Measurements from ENCODE around the gene PTPRJ. TPM values are rescaled to one million over a fixed set of nuclear protein-coding genes. Genes with fewer than 3 reads are reported as not detected.
"Not testable (repeated sequence)": the region's sequence is repeated elsewhere in the genome, so short reads cannot be mapped to it uniquely, and the experiment has no call there.

Gene PTPRJ
- total and polyA plus RNA-seq, 2 of the 13 experiments (the other 11 are each of a cell fraction or from before 2014, with no cell fraction given) = 1.0 to 1.2 TPM

GRCh38 chr11:47951504-47951903 is 28.9 kb upstream of the PTPRJ start:
- H3K27me3 ChIP-seq (ENCODE audit: control insufficient read depth in 1 of 2, insufficient read depth in 2 of 2, low read length in 2 of 2); BruUV-seq (replicated peaks); H3K4me1 ChIP-seq (ENCODE audit: insufficient read depth, low read length); H3K4me2 ChIP-seq (ENCODE audit: low read depth, low read length); H3K27ac ChIP-seq (ENCODE audit: extremely low read length, insufficient read depth, low read length); H3K9ac ChIP-seq (ENCODE audit: insufficient read depth, low read depth, low read length); H3K9me3 ChIP-seq (ENCODE audit: low read length); intact Hi-C loops (cut with micrococcal nuclease; ENCODE audit: unreplicated experiment); POLR2A ChIA-PET; H4K20me1 ChIP-seq (ENCODE audit: insufficient read depth, low read length); in situ Hi-C loops (cut with HindIII; ENCODE audit: extremely low pct_ligation_motif_present, low pct_unique_long_range_greater_than_20kb); FAIRE-seq; H3K4me3 ChIP-seq (replicated peaks in 1 of 3; ENCODE audit: insufficient read depth in 1 of 3, low read depth in 2 of 3, low read length in 3 of 3); H2AFZ ChIP-seq (ENCODE audit: low read length); ATAC-seq; CTCF ChIA-PET (ENCODE audit: low intra/inter-chr PET ratio, low total read pairs); H3K79me2 ChIP-seq (ENCODE audit: insufficient read depth, low read length); DNase-seq (ENCODE audit: low spot score); H3K36me3 ChIP-seq (replicated peaks in 1 of 2; ENCODE audit: control insufficient read depth in 1 of 2, insufficient read depth in 2 of 2, low read length in 2 of 2): not testable (repeated sequence)
- 66% methylated on average over 12 of the region's 12 CpGs for WGBS (ENCODE audit: low lambda C conversion rate)
- 0 out of 2 replicates have a peak, but pooled peaks have one; percentile 6 for TF ChIP-seq CEBPB (IDR thresholded peaks at IDR 0.05; ENCODE audit: borderline replicate concordance, low read depth, low read length)

DNA sequence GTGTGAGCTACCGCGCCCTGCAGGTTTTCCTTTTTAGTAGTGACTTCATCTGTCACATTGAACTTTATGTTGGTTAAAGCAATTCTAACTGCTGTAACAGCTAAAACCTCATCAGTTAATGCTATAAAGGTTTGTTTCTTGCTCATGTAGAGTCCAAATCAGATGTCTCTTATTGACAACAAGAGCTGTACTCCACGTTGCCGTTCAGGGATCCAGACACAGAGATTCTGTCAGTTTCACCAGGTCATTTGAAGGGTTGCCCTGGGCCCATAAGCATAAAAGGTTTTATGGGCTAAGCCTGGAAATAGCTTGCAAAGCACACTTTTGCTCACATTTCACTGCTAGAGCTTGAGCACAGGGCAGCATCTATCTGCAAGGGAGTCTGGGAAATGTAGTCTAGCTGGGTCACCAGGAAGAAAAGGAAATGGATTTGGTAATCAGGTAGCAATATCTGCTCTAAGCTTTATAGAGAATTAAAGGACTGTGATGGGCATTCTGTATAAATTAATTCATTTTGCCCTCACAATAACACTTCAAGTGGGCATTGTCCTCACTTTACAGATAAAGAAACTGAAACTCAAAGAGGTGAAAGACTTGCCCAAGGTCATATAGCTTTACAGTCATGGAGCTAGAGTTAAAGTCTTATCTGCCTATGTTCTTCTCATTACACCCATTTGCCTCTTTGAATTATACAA is 25.2 kb upstream of the PTPRJ start:
- POLR2A ChIA-PET = no interaction called here
- TF ChIP-seq ZNF615 (CRISPR knock-in tag; IDR thresholded peaks at IDR 0.05; ENCODE audit: borderline replicate concordance) = no peak
- no peak for TF ChIP-seq BHLHE40 (IDR thresholded peaks at IDR 0.05; ENCODE audit: low read length)
- TF ChIP-seq, protein P1, sequence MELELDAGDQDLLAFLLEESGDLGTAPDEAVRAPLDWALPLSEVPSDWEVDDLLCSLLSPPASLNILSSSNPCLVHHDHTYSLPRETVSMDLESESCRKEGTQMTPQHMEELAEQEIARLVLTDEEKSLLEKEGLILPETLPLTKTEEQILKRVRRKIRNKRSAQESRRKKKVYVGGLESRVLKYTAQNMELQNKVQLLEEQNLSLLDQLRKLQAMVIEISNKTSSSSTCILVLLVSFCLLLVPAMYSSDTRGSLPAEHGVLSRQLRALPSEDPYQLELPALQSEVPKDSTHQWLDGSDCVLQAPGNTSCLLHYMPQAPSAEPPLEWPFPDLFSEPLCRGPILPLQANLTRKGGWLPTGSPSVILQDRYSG (CRISPR knock-in tag; IDR thresholded peaks at IDR 0.05) = no peak
- no peak for TF ChIP-seq ZNF839 (CRISPR knock-in tag; IDR thresholded peaks at IDR 0.05; ENCODE audit: borderline replicate concordance)
- peak; percentile 89 for TF ChIP-seq THAP11 (CRISPR knock-in tag; IDR thresholded peaks at IDR 0.05)
- no peak for TF ChIP-seq EP300 (IDR thresholded peaks at IDR 0.05; ENCODE audit: low read depth in 2 of 2, low read length in 2 of 2)
- TF ChIP-seq EP300 (CRISPR knock-in tag; IDR thresholded peaks at IDR 0.05; ENCODE audit: borderline replicate concordance) = no peak
- TF ChIP-seq ZSCAN25 (CRISPR knock-in tag; IDR thresholded peaks at IDR 0.05) = no peak
- TF ChIP-seq, protein P2, sequence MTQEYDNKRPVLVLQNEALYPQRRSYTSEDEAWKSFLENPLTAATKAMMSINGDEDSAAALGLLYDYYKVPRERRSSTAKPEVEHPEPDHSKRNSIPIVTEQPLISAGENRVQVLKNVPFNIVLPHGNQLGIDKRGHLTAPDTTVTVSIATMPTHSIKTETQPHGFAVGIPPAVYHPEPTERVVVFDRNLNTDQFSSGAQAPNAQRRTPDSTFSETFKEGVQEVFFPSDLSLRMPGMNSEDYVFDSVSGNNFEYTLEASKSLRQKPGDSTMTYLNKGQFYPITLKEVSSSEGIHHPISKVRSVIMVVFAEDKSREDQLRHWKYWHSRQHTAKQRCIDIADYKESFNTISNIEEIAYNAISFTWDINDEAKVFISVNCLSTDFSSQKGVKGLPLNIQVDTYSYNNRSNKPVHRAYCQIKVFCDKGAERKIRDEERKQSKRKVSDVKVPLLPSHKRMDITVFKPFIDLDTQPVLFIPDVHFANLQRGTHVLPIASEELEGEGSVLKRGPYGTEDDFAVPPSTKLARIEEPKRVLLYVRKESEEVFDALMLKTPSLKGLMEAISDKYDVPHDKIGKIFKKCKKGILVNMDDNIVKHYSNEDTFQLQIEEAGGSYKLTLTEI (CRISPR knock-in tag; conservative IDR thresholded peaks at IDR 0.05) = no peak
- TF ChIP-seq, protein P3, sequence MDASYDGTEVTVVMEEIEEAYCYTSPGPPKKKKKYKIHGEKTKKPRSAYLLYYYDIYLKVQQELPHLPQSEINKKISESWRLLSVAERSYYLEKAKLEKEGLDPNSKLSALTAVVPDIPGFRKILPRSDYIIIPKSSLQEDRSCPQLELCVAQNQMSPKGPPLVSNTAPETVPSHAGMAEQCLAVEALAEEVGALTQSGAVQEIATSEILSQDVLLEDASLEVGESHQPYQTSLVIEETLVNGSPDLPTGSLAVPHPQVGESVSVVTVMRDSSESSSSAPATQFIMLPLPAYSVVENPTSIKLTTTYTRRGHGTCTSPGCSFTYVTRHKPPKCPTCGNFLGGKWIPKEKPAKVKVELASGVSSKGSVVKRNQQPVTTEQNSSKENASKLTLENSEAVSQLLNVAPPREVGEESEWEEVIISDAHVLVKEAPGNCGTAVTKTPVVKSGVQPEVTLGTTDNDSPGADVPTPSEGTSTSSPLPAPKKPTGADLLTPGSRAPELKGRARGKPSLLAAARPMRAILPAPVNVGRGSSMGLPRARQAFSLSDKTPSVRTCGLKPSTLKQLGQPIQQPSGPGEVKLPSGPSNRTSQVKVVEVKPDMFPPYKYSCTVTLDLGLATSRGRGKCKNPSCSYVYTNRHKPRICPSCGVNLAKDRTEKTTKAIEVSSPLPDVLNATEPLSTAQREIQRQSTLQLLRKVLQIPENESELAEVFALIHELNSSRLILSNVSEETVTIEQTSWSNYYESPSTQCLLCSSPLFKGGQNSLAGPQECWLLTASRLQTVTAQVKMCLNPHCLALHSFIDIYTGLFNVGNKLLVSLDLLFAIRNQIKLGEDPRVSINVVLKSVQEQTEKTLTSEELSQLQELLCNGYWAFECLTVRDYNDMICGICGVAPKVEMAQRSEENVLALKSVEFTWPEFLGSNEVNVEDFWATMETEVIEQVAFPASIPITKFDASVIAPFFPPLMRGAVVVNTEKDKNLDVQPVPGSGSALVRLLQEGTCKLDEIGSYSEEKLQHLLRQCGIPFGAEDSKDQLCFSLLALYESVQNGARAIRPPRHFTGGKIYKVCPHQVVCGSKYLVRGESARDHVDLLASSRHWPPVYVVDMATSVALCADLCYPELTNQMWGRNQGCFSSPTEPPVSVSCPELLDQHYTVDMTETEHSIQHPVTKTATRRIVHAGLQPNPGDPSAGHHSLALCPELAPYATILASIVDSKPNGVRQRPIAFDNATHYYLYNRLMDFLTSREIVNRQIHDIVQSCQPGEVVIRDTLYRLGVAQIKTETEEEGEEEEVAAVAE (CRISPR knock-in tag; IDR thresholded peaks at IDR 0.05; ENCODE audit: borderline replicate concordance) = no peak

More for the DNA sequence above, 25.2 kb upstream of the PTPRJ start:
- no peaks in the 10 kb centered on the region for H3K27me3 ChIP-seq (ENCODE audit: control insufficient read depth in 1 of 2, insufficient read depth in 2 of 2, low read length in 2 of 2)
- WGBS (ENCODE audit: low lambda C conversion rate) = 68% methylated on average over 4 of the region's 4 CpGs
- FAIRE-seq (no peak), ATAC-seq (no peak), DNase-seq (ENCODE audit: low spot score) (no peak)
- H3K79me2 ChIP-seq (ENCODE audit: insufficient read depth, low read length) = no peaks in the 10 kb centered on the region
- no peaks in the 10 kb centered on the region for H3K36me3 ChIP-seq (replicated peaks in 1 of 2; ENCODE audit: control insufficient read depth in 1 of 2, insufficient read depth in 2 of 2, low read length in 2 of 2)
- intact Hi-C loops (cut with micrococcal nuclease; ENCODE audit: unreplicated experiment) (no loop called here), in situ Hi-C loops (cut with HindIII; ENCODE audit: extremely low pct_ligation_motif_present, low pct_unique_long_range_greater_than_20kb) (no loop called here)
- H4K20me1 ChIP-seq (ENCODE audit: insufficient read depth, low read length) = no peaks in the 10 kb centered on the region
- no peak overlapping the region for H3K9ac ChIP-seq (ENCODE audit: insufficient read depth, low read depth, low read length)
- no peak overlapping the region for H3K27ac ChIP-seq (ENCODE audit: extremely low read length, insufficient read depth, low read length)
- no peaks in the 10 kb centered on the region for H3K9me3 ChIP-seq (ENCODE audit: low read length)
- H2AFZ ChIP-seq (ENCODE audit: low read length) = no peak overlapping the region
- H3K4me1 ChIP-seq (ENCODE audit: insufficient read depth, low read length) = no peaks in the 10 kb centered on the region
- no TSS peak for BruUV-seq (replicated peaks)
- no peak overlapping the region for H3K4me3 ChIP-seq (replicated peaks in 1 of 3; ENCODE audit: insufficient read depth in 1 of 3, low read depth in 2 of 3, low read length in 3 of 3)
- CTCF ChIA-PET (ENCODE audit: low intra/inter-chr PET ratio, low total read pairs) = no interaction called here
- no peak overlapping the region for H3K4me2 ChIP-seq (ENCODE audit: low read depth, low read length)
